SK-N-SH (cell line): ENCODE results near the gene SCTR. TPM values are rescaled to one million over a fixed set of nuclear protein-coding genes. Genes with fewer than 3 reads are reported as not detected.

Source experiments
- CTCF ChIA-PET: fragments of 300-600, 350-600 bp; formaldehyde crosslinking; extraction: SDS; loops from one replicate; lab custom pipeline; 2021; lab: Yijun Ruan, JAX
- POLR2A ChIA-PET: fragments of 350-600 bp; sonication (Branson Sonifier 250); formaldehyde crosslinking; extraction: SDS; loops from one replicate; lab custom pipeline; 2020; ENCODE audit warnings: antibody characterized with exemption, inconsistent platforms; lab: Yijun Ruan, JAX
- DNase-seq: peaks from one replicate; pipeline ENCODE4 v3.0.0; 2012
- H2AFZ ChIP-seq: fragments of 200-600 bp; sonication (generic); 2 replicates; pipeline ENCODE4 v1.8.1; 2016; ENCODE audit warnings: antibody characterized with exemption, mild to moderate bottlenecking, low read depth
- H3F3A ChIP-seq: fragments of 200-600 bp; sonication (generic); replicated peaks from 2 replicates; pipeline ENCODE3; 2016; ENCODE audit warnings: antibody characterized with exemption, mild to moderate bottlenecking; ENCODE audit not compliant: insufficient read depth
- H3K27ac ChIP-seq, 2 experiments: fragments of 200-500 bp in 1 of 2; fragments of 200-600 bp in 1 of 2; sonication (Bioruptor generic) in 1 of 2; sonication (generic), shearing (Covaris generic) in 1 of 2; 2 replicates each; pipeline versions ENCODE4 v1.5.1 to v1.6.1; 2014 to 2016; ENCODE audit warnings: low read depth in 2 of 2, inconsistent platforms in 1 of 2, low read length in 1 of 2, mild to moderate bottlenecking in 1 of 2, mixed read lengths in 1 of 2
- H3K27me3 ChIP-seq: fragments of 200-600 bp; sonication (generic), shearing (Covaris generic); 2 replicates; pipeline ENCODE4 v1.6.1; 2016; ENCODE audit warnings: mixed run types; ENCODE audit not compliant: insufficient read depth
- H3K36me3 ChIP-seq, 2 experiments: fragments of 200-500 bp in 1 of 2; fragments of 200-600 bp in 1 of 2; sonication (Bioruptor generic) in 1 of 2; sonication (generic) in 1 of 2; replicated peaks in 1 of 2; 2 replicates each; pipeline versions ENCODE3 to v1.5.1; 2014 to 2016; ENCODE audit warnings: low read length in 1 of 2, mild to moderate bottlenecking in 1 of 2; ENCODE audit not compliant: insufficient read depth in 2 of 2, control insufficient read depth in 1 of 2
- H3K4me1 ChIP-seq, 2 experiments: fragments of 200-500 bp in 1 of 2; fragments of 200-600 bp in 1 of 2; sonication (Bioruptor generic) in 1 of 2; sonication (generic), shearing (Covaris generic) in 1 of 2; 2 replicates each; pipeline versions ENCODE4 v1.5.1 to v1.6.1; 2014 to 2016; ENCODE audit warnings: low read depth in 1 of 2, low read length in 1 of 2, mixed run types in 1 of 2; ENCODE audit not compliant: insufficient read depth in 2 of 2, control insufficient read depth in 1 of 2
- H3K4me2 ChIP-seq: fragments of 200-600 bp; sonication (generic), shearing (Covaris generic); 2 replicates; pipeline ENCODE4 v1.6.1; 2017; ENCODE audit warnings: mixed run types
- H3K4me3 ChIP-seq, 2 experiments: fragments of 200-500 bp in 1 of 2; fragments of 200-600 bp in 1 of 2; sonication (Bioruptor generic) in 1 of 2; sonication (generic), shearing (Covaris generic) in 1 of 2; 2 replicates each; pipeline versions ENCODE4 v1.5.1 to v1.8.1; 2014 to 2016; ENCODE audit warnings: low read depth in 2 of 2, inconsistent platforms in 1 of 2, low read length in 1 of 2, mild to moderate bottlenecking in 1 of 2, mixed read lengths in 1 of 2, moderate library complexity in 1 of 2
- H3K79me2 ChIP-seq: fragments of 200-600 bp; sonication (generic); 2 replicates; pipeline ENCODE4 v1.8.1; 2017; ENCODE audit warnings: mild to moderate bottlenecking; ENCODE audit not compliant: insufficient read depth
- H3K9ac ChIP-seq: fragments of 200-600 bp; sonication (generic); 2 replicates; pipeline ENCODE4 v1.6.1; 2017; ENCODE audit warnings: mixed run types
- H3K9me2 ChIP-seq: fragments of 200-600 bp; sonication (generic); 2 replicates; pipeline ENCODE4 v1.6.1; 2017; ENCODE audit warnings: mixed run types
- H3K9me3 ChIP-seq: fragments of 200-600 bp; sonication (generic); 2 replicates; pipeline ENCODE4 v1.6.1; 2017; ENCODE audit warnings: mixed run types, mild to moderate bottlenecking, moderate library complexity
- H4K20me1 ChIP-seq: fragments of 200-600 bp; sonication (generic); 2 replicates; pipeline ENCODE4 v1.6.1; 2017; ENCODE audit warnings: mild to moderate bottlenecking, mixed run types; ENCODE audit not compliant: insufficient read depth
- EZH2phosphoT487 ChIP-seq: fragments of 200-600 bp; sonication (generic); IDR thresholded peaks from 2 replicates; pipeline ENCODE4 v1.6.1; 2017; ENCODE audit warnings: low read depth, mixed run types, mild to moderate bottlenecking, antibody characterized with exemption, moderate library complexity, borderline replicate concordance
- JUND ChIP-seq: IDR thresholded peaks from 2 replicates; pipeline ENCODE4 v1.4.0; 2012
- POLR2AphosphoS5 ChIP-seq: IDR thresholded peaks from 2 replicates; pipeline ENCODE4 v1.6.1; 2012; ENCODE audit warnings: low read depth, low read length
- TCF12 ChIP-seq: IDR thresholded peaks from 2 replicates; pipeline ENCODE4 v1.4.0; 2012
- YY1 ChIP-seq: IDR thresholded peaks from 2 replicates; pipeline ENCODE4 v1.4.0; 2012; ENCODE audit warnings: low read depth, mild to moderate bottlenecking
- ZBTB33 ChIP-seq: IDR thresholded peaks from 2 replicates; pipeline ENCODE4 v1.4.0; 2012; ENCODE audit warnings: low read depth, borderline replicate concordance
- WGBS: methylation state at CpG from one replicate; pipeline ENCODE4 v1.1.6; 2017; ENCODE audit warnings: low lambda C conversion rate; 5-methylcytosine and 5-hydroxymethylcytosine counted together
- polyA plus RNA-seq, 3 experiments: library from polyadenylated mRNA; depleted of rRNA; stranded (reverse); fragments of >200 nt; gene quantifications; 2 replicates each; pipeline ENCODE4 v1.2.3, GENCODE V29; 2012

Gene SCTR
- polyA plus RNA-seq, 1 of the 3 experiments (the other 2 are of a cell fraction): not detected

GRCh38 chr2:119393971-119394748 lies 130.1 kb downstream of the SCTR start:
- no peaks in the 10 kb centered on the region for H4K20me1 ChIP-seq
- H3K27me3 ChIP-seq: no peaks in the 10 kb centered on the region
- H3K9me3 ChIP-seq: no peaks in the 10 kb centered on the region
- no peaks in the 10 kb centered on the region for H3F3A ChIP-seq
- peaks cover 6 to 12% of the 10 kb centered on the region in 2 experiments; a peak in 3 of 4 replicates for H3K4me1 ChIP-seq
- POLR2A ChIA-PET: no interaction called here
- H3K27ac ChIP-seq: no peak overlapping the region
- no peak overlapping the region for H2AFZ ChIP-seq
- TF ChIP-seq YY1: no peak
- TF ChIP-seq JUND: no peak
- TF ChIP-seq ZBTB33: no peak
- TF ChIP-seq EZH2phosphoT487: no peak
- no peak for TF ChIP-seq TCF12
- TF ChIP-seq POLR2AphosphoS5: no peak
- TF ChIP-seq, all 33 proteins: peak for 0
- Histone ChIP-seq H3K9me2 (no peaks in the 10 kb centered on the region), H3K79me2 (no peaks in the 10 kb centered on the region), H3K4me3 (no peak overlapping the region), H3K9ac (no peak overlapping the region), H3K4me2 (no peak overlapping the region), H3K36me3 (no peaks in the 10 kb centered on the region)
- DNase-seq: no peak
- 68% methylated on average over 3 of the region's 3 CpGs for WGBS
- CTCF ChIA-PET: interaction anchor here (1.2 kb wide), 1 partner anchor 12 kb away, joined by 4 read pairs; no protein-coding TSS in a partner anchor

Other genes starting within 250 kb of the SCTR start
- gene C2orf76, start 157.6 kb downstream of the SCTR start, polyA plus RNA-seq (2012; rRNA removed): 6.0 and 10.9 TPM in 2 replicates
- 150 and 180 TPM in 2 replicates for gene DBI, start 157.5 kb downstream of the SCTR start, polyA plus RNA-seq (2012; rRNA removed)
- gene TMEM37, start 92.6 kb downstream of the SCTR start, polyA plus RNA-seq (2012; rRNA removed): 0.13 and 0.25 TPM in 2 replicates
- gene CFAP221, start 20.0 kb upstream of the SCTR start, polyA plus RNA-seq (2012; rRNA removed): 0.12 and 0.15 TPM in 2 replicates
- 16.7 and 17.2 TPM in 2 replicates for gene TMEM177, start 154.7 kb upstream of the SCTR start, polyA plus RNA-seq (2012; rRNA removed)
- gene PTPN4, start 235.4 kb upstream of the SCTR start, polyA plus RNA-seq (2012; rRNA removed): 6.2 and 8.4 TPM in 2 replicates